Stimulated activated CD8-positive, alpha-beta memory T cell treated with anti-CD3 and anti-CD28 coated beads, Interleukin-4, amount 100 ng/mL, for 48 hours (primary cell): ENCODE results near the gene ZNF92.
"Not testable (repeated sequence)": the region's sequence is repeated elsewhere in the genome, so short reads cannot be mapped to it uniquely, and the experiment has no call there.

ENCODE experiments used
- DNase-seq: peaks from one replicate; pipeline ENCODE4 v3.0.0-alpha.2; 2020

The ZNF92 gene

GRCh38 chr7:65429642-65430343 lies 56.1 kb downstream of the ZNF92 start:
- DNase-seq, result no peak

GRCh38 chr7:65430344-65431186 lies 56.9 kb downstream of the ZNF92 start:
- no peak for DNase-seq

GRCh38 chr7:65434307-65434706 lies 60.7 kb downstream of the ZNF92 start:
- DNase-seq, result no peak

- no peak for DNase-seq
Measured at GRCh38 chr7:65436163-65436562, 62.5 kb downstream of the ZNF92 start.

GRCh38 chr7:65438598-65438997 lies 64.9 kb downstream of the ZNF92 start:
- DNase-seq, result no peak

GRCh38 chr7:65441010-65441409 lies 67.4 kb downstream of the ZNF92 start:
- no peak for DNase-seq

GRCh38 chr7:65444205-65444842 lies 70.7 kb downstream of the ZNF92 start:
- DNase-seq, result no peak

- DNase-seq, result no peak
Measured at GRCh38 chr7:65444899-65445823, 71.5 kb downstream of the ZNF92 start.

GRCh38 chr7:65447041-65447440 lies 73.4 kb downstream of the ZNF92 start:
- not testable (repeated sequence) for DNase-seq

- DNase-seq, result no peak
Measured at GRCh38 chr7:65448816-65449504, 75.3 kb downstream of the ZNF92 start.

- DNase-seq, result no peak
Measured at GRCh38 chr7:65449505-65449852, 75.8 kb downstream of the ZNF92 start.
